KOPT-K1 (cell line): ENCODE data around the gene SLC6A6.
"Not testable (repeated sequence)": the region's sequence is repeated elsewhere in the genome, so short reads cannot be mapped to it uniquely, and the experiment has no call there.

Experiments used
- H3K27ac ChIP-seq: fragments of 200-600 bp; sonication (generic); 2 replicates; pipeline ENCODE4 v1.5.1; 2016; ENCODE audit warnings: antibody characterized with exemption, mild to moderate bottlenecking, low read depth, low read length; ENCODE audit not compliant: poor library complexity, severe bottlenecking
- H3K36me3 ChIP-seq: fragments of 200-600 bp; sonication (generic); 2 replicates; pipeline ENCODE4 v1.5.1; 2017; ENCODE audit warnings: antibody characterized with exemption, mild to moderate bottlenecking, low read length, moderate library complexity; ENCODE audit not compliant: insufficient read depth
- H3K9me3 ChIP-seq: fragments of 200-600 bp; sonication (generic); 2 replicates; pipeline ENCODE4 v1.5.1; 2017; ENCODE audit warnings: antibody characterized with exemption, low read length, mild to moderate bottlenecking; ENCODE audit not compliant: insufficient read depth, poor library complexity, severe bottlenecking

Gene SLC6A6

DNA sequence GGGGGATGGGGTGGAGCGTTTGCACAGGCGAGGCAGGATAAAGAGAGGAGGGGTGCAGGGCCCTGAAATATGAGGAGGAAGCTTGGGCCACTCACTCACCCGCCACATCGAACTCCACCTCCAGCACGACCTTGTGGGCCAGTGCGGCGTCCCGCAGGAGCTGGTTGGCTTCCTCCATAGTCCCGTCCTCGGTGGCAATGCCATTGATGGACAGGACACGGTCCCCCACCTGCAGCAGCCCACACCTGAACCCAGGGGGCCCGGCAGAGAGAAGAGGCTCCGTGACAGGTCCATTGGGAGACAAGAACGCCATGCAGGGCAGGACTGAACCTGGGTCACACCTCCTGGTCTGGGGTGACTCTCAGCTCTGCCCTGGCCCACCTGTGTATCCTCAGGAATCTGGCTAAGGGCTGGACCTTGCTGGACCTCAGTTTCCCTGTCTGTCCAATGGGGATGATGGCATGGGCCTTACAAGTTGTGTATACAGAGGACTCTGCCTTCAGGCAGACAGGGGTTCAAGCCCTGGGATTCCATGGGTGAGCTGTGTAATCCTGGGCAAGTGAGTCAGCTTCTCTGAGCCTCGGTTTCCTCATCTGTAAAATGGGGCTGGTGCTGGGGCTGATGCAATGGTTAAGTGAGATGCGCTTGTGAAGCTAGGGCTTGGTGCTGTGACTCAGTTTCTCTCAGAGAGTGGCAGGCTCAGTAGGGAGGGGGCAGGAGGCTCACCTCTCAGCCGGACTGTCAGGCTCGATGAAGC, 111.3 kb downstream of the SLC6A6 start:
- H3K36me3 ChIP-seq = no peaks in the 10 kb centered on the region
- H3K9me3 ChIP-seq = no peaks in the 10 kb centered on the region
- no peak overlapping the region for H3K27ac ChIP-seq

DNA sequence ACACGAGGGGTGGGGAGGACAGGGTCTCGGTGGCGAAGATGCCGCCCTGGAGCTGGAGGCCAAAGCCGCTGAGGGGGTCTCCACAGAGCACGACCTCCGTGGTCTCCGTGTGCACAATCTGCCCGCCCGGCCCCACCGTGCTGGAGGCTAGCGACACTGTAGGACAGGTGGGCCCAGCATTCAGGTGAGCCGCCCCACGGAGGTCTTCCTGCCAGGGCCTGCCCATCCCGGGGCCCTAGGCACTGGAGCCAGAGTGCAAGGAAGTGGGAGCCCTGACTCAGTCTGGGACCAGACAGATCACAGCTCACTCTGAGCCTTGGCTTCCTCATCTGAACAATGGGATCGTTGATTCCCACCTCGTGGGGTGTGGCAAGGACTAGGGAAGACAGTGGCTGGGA, 111.9 kb downstream of the SLC6A6 start:
- no peaks in the 10 kb centered on the region for H3K36me3 ChIP-seq
- H3K9me3 ChIP-seq = no peaks in the 10 kb centered on the region
- no peak overlapping the region for H3K27ac ChIP-seq

DNA sequence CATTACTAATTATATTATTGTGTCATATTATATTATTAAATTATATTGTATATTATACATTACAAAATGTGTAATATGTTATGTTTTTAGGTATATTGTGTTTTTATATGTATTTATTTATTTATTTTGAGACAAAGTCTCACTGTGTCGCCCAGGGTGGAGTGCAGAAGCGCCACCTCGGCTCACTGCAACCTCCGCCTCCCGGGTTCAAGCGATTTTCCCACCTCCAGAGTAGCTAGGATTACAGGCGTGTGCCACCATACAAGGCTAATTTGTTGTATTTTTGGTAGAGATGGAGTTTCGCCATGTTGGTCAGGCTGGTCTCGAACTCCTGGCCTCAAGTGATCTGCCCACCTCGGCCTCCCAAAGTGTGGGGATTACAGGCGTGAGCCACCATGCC, 113.1 kb downstream of the SLC6A6 start:
- not testable (repeated sequence) for H3K27ac ChIP-seq, H3K36me3 ChIP-seq, H3K9me3 ChIP-seq

DNA sequence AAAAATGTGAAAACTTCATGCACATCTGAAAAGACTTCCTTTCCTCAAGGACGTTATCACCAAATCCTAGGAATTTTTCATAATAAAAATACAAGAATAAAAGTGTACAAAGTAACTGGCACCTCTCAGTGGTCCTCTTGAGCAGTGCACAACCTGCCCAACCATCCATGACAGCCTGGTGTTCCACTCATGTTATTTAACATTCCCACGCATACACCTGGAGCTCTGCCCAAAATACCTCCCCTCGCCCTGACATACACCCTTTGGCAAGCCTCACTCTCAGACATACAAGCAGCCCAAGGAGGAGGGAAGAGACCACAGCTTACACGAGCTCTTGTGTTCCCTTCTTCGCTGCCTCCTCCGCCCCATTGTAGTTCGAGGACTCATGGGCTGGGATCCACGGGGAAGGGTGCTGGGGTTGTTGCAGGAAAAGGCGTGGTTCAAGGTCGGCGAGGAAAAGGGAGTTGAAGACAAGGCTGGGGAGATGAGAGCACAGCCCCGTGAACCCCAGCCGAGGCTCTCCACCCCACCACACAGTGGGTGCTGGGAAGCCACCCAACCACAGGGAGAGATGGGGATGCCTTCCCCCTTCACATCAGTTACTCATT, 114.4 kb downstream of the SLC6A6 start:
- H3K36me3 ChIP-seq = no peaks in the 10 kb centered on the region
- no peak overlapping the region for H3K27ac ChIP-seq
- no peaks in the 10 kb centered on the region for H3K9me3 ChIP-seq

DNA sequence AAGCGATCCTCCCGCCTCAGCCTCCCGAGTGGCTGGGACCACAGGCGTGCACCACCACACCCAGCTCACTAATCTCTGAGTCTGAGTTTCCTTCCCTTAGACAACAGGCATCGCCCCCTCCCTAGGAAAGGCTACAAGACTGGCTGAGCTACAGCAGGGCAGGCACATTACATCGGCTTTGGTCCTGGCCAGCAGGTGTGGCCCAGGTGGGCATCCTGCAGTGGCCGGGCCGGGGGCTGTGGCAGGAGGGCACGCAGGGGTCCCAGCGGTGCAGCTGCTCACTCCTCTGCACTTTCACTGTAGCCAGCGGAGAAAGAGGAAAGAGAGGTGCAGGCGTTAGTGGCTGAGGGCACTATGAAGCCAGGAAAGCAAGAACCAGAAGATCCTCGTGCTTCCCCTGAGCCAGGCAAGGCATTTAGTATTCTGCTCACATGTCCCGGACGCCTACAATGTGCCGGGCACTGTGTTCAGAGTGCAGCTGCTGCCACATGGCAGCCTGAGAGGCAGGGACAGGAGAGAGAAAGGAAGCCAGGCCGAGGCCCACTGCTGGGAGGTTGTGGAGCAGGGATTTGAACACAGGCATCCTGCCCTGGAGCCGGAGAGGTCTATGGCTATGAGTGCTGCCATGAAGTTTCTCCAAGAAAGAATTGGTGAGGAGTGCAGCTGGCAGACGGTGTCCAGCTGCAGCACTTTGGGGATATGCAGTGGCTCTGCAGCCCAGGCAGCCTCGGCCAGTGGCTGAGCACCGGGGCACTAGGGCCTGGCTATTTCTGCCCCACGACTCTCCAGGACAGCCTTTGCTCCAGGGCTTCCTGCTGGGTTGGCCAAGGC, 115.4 kb downstream of the SLC6A6 start:
- Histone ChIP-seq H3K27ac (no peak overlapping the region), H3K9me3 (no peaks in the 10 kb centered on the region), H3K36me3 (no peaks in the 10 kb centered on the region)

DNA sequence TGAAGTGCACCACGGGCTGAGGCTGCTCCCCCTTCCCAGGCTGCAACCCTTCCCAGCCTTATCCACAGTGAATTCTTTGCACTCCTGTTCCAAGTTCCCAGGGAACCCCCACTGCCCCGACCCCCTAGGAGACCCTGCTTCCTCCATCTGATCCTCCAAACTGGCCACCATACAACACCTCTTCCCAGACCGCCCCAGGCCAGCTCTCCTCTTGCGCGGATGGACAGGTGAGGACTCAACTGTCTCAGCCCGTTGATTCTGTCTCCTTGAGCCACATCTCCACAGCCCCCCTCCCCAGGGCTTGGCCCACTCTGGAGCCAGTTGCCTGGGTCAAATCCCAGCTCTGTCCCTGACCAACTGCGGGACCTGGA, 116.0 kb downstream of the SLC6A6 start:
- no peak overlapping the region for H3K27ac ChIP-seq
- H3K9me3 ChIP-seq = no peaks in the 10 kb centered on the region
- H3K36me3 ChIP-seq = no peaks in the 10 kb centered on the region

DNA sequence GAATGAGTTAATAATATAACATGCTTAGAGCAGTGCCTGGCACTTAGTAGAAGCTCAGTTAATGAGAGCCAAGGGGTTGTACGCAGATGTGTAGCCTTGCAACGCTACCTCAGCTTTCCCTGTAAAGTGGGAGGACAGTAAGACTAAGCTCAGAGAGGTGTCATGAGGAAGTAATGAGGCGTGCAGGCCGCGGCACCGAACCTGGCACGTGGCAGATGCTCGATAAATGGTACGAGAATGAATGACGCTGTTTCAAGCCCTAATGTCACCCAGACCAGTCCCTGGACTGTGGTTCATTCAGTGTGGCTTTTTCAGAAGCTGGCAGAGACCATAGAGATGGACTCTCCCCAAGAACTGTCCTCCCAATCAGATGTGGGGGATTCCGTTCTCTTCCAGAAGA, 116.5 kb downstream of the SLC6A6 start:
- Histone ChIP-seq H3K36me3 (no peaks in the 10 kb centered on the region), H3K27ac (no peak overlapping the region)

DNA sequence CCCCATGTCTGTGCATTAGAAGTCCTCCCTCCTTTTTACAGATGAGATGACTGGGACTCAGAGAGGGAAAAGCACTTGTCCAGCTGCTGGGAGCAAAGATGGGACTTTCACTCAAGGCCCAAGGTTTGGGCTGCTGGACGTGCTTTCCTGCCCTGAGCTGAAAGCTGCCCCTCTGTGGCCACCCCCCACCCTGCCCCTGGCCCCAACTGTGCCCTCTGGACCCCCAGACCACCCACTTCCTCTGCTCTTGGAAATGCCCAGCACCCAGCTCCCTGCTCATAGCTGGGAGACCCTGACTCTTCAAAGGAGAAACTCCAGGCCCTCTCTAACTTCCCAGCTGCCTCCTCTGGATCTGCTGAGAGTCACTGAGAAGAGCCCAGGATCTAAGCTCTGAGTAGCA, 117.0 kb downstream of the SLC6A6 start:
- no peak overlapping the region for H3K27ac ChIP-seq
- H3K36me3 ChIP-seq = no peaks in the 10 kb centered on the region
- no peaks in the 10 kb centered on the region for H3K9me3 ChIP-seq

More for the DNA sequence above, 116.5 kb downstream of the SLC6A6 start:
- no peaks in the 10 kb centered on the region for H3K9me3 ChIP-seq

DNA sequence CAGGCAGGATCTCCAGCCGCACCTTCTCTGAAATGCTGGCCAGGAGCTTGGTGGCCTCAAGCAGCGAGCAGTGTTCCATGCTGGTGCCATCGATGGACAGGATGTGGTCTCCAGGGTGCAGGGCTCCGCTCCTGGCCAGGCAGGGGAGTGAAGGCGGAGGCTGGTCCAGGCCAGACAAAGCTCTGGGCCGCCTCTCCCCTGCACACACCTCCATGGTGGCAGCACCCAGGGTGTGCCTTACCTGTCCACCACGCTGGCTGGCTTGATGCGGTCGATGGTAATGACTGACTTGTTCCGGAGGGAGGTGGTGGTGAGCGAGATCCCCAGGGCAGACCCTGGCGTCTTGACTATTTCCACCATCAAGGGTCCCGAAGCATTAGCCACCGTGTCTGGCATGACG, 117.7 kb downstream of the SLC6A6 start:
- Histone ChIP-seq H3K27ac (no peak overlapping the region), H3K9me3 (no peaks in the 10 kb centered on the region), H3K36me3 (no peaks in the 10 kb centered on the region)

DNA sequence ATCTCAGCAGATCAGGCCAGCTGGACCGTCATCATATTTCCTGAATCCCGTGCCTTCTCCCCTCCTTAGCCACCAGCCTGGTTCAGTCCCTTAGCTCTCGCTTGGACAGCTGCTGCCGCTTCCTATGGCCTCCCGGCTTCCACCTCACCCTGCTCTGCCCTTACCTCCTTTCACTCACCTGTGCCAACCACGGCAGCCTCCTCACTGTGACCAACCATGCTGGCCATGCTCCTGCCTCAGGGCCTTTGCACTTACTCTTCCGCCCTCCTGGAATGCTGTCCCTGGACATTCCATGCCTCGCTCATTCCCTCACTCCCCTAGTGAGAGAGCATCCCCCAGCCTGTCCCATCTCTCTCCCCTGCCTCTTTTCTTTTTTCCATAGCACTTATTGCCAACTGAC, 118.6 kb downstream of the SLC6A6 start:
- Histone ChIP-seq H3K36me3 (no peaks in the 10 kb centered on the region), H3K9me3 (no peaks in the 10 kb centered on the region), H3K27ac (no peak overlapping the region)

DNA sequence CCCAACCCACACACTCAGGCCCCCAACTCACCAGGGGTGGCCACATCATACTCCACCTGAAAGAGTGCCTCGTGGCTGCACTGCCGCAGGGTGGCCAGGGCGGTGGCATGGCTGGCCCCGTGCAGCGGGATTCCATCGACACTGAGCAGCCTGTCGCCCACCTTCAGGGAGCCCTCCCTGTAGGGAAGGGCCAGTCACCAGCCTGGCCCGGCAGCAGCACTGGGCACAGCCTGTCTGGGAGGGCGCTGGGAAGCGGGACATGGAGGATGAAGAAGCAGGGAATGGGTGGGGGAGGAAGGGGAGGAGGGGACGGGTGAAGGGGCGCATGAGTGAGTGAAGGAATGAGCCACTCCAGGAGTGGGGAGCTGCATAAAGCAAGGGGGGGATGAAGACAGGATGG, 119.2 kb downstream of the SLC6A6 start:
- Histone ChIP-seq H3K36me3 (no peaks in the 10 kb centered on the region), H3K27ac (no peak overlapping the region), H3K9me3 (no peaks in the 10 kb centered on the region)

DNA sequence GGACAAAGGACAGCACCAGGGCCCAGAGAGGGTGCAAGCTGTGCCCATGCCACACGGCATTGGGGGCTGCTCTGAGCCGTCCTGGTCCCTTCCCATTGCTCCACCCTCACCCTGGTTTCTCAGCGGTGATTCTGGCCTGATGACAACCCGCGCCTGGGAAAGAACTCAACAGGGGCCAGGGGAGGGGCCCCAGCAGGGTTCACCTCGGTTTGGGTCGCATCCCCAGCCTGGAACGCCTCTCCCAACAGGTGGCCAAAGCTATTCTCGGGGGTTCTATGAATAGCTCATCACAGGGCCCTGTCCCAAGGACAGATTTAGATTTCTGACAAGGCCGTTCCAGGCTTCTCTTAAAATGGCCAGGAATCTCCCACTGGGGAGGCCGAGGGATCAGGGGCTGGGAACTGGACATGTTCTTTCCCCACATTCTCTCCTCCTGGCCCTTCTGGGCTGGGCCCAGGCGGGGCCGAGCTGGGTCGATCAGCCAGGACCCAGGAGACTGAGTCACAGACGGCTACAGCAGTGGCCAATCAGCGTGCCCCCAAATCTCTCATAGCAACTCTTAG, 119.8 kb downstream of the SLC6A6 start:
- no peak overlapping the region for H3K27ac ChIP-seq
- H3K9me3 ChIP-seq = no peaks in the 10 kb centered on the region
- H3K36me3 ChIP-seq = no peaks in the 10 kb centered on the region

DNA sequence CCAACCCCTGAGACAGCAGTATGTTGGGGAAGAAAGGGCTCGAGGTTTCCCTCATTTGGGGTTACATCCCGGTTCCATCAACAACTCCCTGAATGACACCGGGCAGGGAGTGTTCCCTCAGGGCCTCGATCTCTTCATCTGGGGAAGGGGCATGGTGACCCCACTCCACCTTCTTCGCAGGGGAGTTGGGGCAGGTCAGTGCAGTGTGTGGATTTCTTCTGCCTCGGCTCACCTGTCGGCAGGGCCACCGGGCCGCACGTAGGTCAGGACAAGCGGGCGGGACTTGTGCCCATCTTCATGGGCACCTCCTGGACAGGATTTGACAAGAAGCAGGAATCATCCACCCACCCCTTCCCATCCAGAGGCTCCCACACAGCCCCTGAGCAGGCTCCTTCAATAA, 120.4 kb downstream of the SLC6A6 start:
- no peaks in the 10 kb centered on the region for H3K9me3 ChIP-seq
- H3K27ac ChIP-seq = no peak overlapping the region
- H3K36me3 ChIP-seq = no peaks in the 10 kb centered on the region

DNA sequence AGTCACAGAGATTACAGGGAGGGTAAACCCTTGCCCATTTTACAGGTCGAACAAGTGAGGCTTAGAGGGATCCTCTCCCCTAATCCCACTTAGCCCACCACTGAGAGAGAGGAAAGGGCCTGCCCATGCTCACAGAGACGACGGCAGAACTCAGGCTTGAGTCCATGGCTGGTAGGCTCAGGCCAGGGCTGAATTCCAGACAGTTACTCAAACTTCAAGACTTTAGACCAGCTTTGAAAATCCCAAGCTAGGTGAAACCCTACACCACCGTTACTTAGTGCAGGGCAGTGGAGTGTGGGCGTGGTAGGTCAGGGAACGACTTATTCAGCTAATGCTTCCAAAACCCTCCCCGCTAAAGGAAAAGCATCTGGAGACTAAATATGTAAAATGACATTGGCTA, 121.4 kb downstream of the SLC6A6 start:
- no peaks in the 10 kb centered on the region for H3K9me3 ChIP-seq
- H3K27ac ChIP-seq = no peak overlapping the region
- no peaks in the 10 kb centered on the region for H3K36me3 ChIP-seq

DNA sequence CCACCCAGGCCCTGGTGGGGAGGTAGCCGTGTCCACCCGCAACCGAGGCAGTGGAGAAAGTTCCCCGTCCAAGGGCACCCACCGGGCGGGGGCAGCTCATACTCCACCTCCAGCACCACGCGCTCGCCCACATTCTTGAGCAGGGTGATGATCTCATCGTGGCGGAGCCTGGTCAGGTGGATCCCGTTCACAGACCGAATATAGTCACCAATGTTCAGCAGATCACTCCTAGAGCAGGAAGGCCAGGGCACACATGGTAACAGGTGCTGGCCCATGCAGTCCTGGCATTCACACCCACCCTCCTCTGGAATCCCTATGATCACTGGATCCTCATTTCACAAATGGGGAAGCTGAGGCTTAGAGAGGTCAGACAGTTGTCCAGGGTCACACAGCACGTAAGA, 121.9 kb downstream of the SLC6A6 start:
- Histone ChIP-seq H3K27ac (no peak overlapping the region), H3K36me3 (no peaks in the 10 kb centered on the region), H3K9me3 (no peaks in the 10 kb centered on the region)
